CD4-positive, alpha-beta T cell (primary cell): ENCODE results near the gene SP1. TPM values are rescaled to one million over a fixed set of nuclear protein-coding genes. Genes with fewer than 3 reads are reported as not detected.

Experiments
- ATAC-seq: fragments of 200-7000 bp; cut with Tn5 transposase; one replicate; pipeline ENCODE4 v1.10.0; 2022; ENCODE audit warnings: mild to moderate bottlenecking; ENCODE audit not compliant: poor library complexity
- CTCF ChIA-PET: fragments of 350-600 bp; sonication (Branson Sonifier 250); formaldehyde crosslinking; loops from one replicate; lab custom pipeline; 2021; ENCODE audit warnings: antibody characterized with exemption, inconsistent platforms; lab: Charles Lee
- POLR2A ChIA-PET: fragments of 350-600 bp; sonication (Branson Sonifier 250); formaldehyde crosslinking; loops from one replicate; lab custom pipeline; 2021; ENCODE audit warnings: antibody characterized with exemption, inconsistent platforms; lab: Charles Lee
- DNase-seq, 14 experiments: peaks; one replicate each; pipeline ENCODE4 v3.0.0-alpha.2; 2013 to 2020; ENCODE audit warnings: mixed read lengths in 2 of 14
- H3K27ac ChIP-seq, 2 donors: one replicate each; pipeline versions ENCODE4 v1.5.1 to v1.7.0; 2013; ENCODE audit warnings: low read length in 2 of 2, low read depth in 1 of 2, mild to moderate bottlenecking in 1 of 2
- H3K27me3 ChIP-seq, 2 experiments: 1 replicate in 1 of 2; 2 replicates in 1 of 2; pipeline versions ENCODE4 v1.6.1 to v1.7.0; 2013; ENCODE audit warnings: low read length in 2 of 2, control low read depth in 1 of 2, mild to moderate bottlenecking in 1 of 2, moderate library complexity in 1 of 2; ENCODE audit not compliant: insufficient read depth in 2 of 2, control insufficient read depth in 1 of 2
- H3K36me3 ChIP-seq: one replicate; pipeline ENCODE4 v1.6.1; 2013; ENCODE audit warnings: low read length, control low read depth; ENCODE audit not compliant: insufficient read depth
- H3K4me1 ChIP-seq: one replicate; pipeline ENCODE4 v1.6.1; 2013; ENCODE audit warnings: low read length, control low read depth; ENCODE audit not compliant: insufficient read depth
- H3K4me3 ChIP-seq: one replicate; pipeline ENCODE4 v1.5.1; 2013; ENCODE audit warnings: mild to moderate bottlenecking, low read length, moderate library complexity
- H3K9me3 ChIP-seq, 2 experiments: 1 replicate in 1 of 2; 2 replicates in 1 of 2; pipeline versions ENCODE4 v1.6.1 to v1.7.0; 2013; ENCODE audit warnings: low read length in 2 of 2, mild to moderate bottlenecking in 2 of 2, control low read depth in 1 of 2, moderate library complexity in 1 of 2; ENCODE audit not compliant: control insufficient read depth in 1 of 2, insufficient read depth in 1 of 2
- H3K27ac Mint-ChIP-seq: one replicate; pipeline ENCODE4 v1.8.0; 2020; ENCODE audit warnings: mixed read lengths
- H3K27me3 Mint-ChIP-seq: one replicate; pipeline ENCODE4 v1.8.0; 2021; ENCODE audit warnings: mixed read lengths
- H3K36me3 Mint-ChIP-seq: one replicate; pipeline ENCODE4 v1.8.0; 2021; ENCODE audit warnings: low read depth, mixed read lengths
- H3K4me1 Mint-ChIP-seq: one replicate; pipeline ENCODE4 v1.8.0; 2021; ENCODE audit warnings: low read depth, mixed read lengths
- H3K4me3 Mint-ChIP-seq: one replicate; pipeline ENCODE4 v1.8.0; 2020; ENCODE audit warnings: mild to moderate bottlenecking, mixed read lengths
- H3K9me3 Mint-ChIP-seq: one replicate; pipeline ENCODE4 v1.8.0; 2020; ENCODE audit warnings: mixed read lengths
- CTCF ChIP-seq: fragments of 200-600 bp; IDR thresholded peaks from one replicate; pipeline ENCODE4 v1.8.0; 2022; ENCODE audit warnings: antibody characterized with exemption, mild to moderate bottlenecking
- intact Hi-C, 2 experiments: fragments of 100-400 bp; cut with DNase I in 1 of 2; cut with micrococcal nuclease in 1 of 2; formaldehyde crosslinking; loops; one replicate each; pipeline versions ENCODE4 v1.15.1 to v1.9.0; 2023 to 2025; cut with DNase I, micrococcal nuclease
- total RNA-seq, 174 experiments: library from RNA in 2 of 174; stranded (reverse) in 2 of 174; gene quantifications; one replicate each; pipeline ENCODE4 v1.2.3 and lab custom pipeline; 2021 to 2026

Gene SP1
- total RNA-seq, 2 experiments from 2014 or later: 42.3 to 43.3 TPM

GRCh38 chr12:53352331-53353256 lies 27.4 kb upstream of the SP1 start:
- H3K27me3 Mint-ChIP-seq: no peaks in the 10 kb centered on the region
- CTCF ChIA-PET: interaction anchor here (0.6 to 4.3 kb wide), 23 partner anchors 9 to 158 kb away, joined by 3 to 44 read pairs (median 4); partner anchors contain the start of genes AAAS, NPFF, PFDN5 and SP1
- H3K4me1 Mint-ChIP-seq: peaks cover 7% of the 10 kb centered on the region

GRCh38 chr12:53353257-53353655 lies 26.7 kb upstream of the SP1 start:
- H3K4me3 ChIP-seq: no peak overlapping the region
- H3K27me3 ChIP-seq: no peaks in the 10 kb centered on the region
- peaks cover 7% of the 10 kb centered on the region for H3K4me1 Mint-ChIP-seq
- H3K36me3 Mint-ChIP-seq: no peaks in the 10 kb centered on the region
- no peak for TF ChIP-seq CTCF
- intact Hi-C loops: loop anchor here in 1 of 2 experiments (1.0 to 2.0 kb wide), 2 partner anchors 30 to 155 kb away; no protein-coding TSS in a partner anchor
- no peaks in the 10 kb centered on the region for H3K36me3 ChIP-seq
- H3K9me3 ChIP-seq: no peaks in the 10 kb centered on the region
- ChIA-PET POLR2A (interaction anchor here (0.6 to 2.8 kb wide), 5 partner anchors 19 to 68 kb away, joined by 3 to 17 read pairs (median 5); partner anchors contain the start of gene SP1), CTCF (interaction anchor here (1.1 to 4.3 kb wide), 8 partner anchors 24 to 68 kb away, joined by 3 to 44 read pairs (median 9); partner anchors contain the start of gene SP1)
- no peaks in the 10 kb centered on the region for H3K9me3 Mint-ChIP-seq
- no peak overlapping the region for H3K4me3 Mint-ChIP-seq
- peaks cover 8% of the 10 kb centered on the region for H3K4me1 ChIP-seq
- H3K27ac ChIP-seq: no peak overlapping the region
- no peak for DNase-seq
- H3K27ac Mint-ChIP-seq: no peak overlapping the region
- H3K27me3 Mint-ChIP-seq: no peaks in the 10 kb centered on the region
- no peak for ATAC-seq

More at GRCh38 chr12:53352331-53353256, 27.4 kb upstream of the SP1 start:
- Histone ChIP-seq H3K36me3 (no peaks in the 10 kb centered on the region), H3K27me3 (no peaks in the 10 kb centered on the region), H3K9me3 (no peaks in the 10 kb centered on the region), H3K4me3 (no peak overlapping the region), H3K4me1 (peaks cover 8% of the 10 kb centered on the region), H3K27ac (no peak overlapping the region)
- Mint-ChIP-seq H3K36me3 (no peaks in the 10 kb centered on the region), H3K27ac (no peak overlapping the region), H3K4me3 (no peak overlapping the region), H3K9me3 (no peaks in the 10 kb centered on the region)
- POLR2A ChIA-PET: interaction anchor here (0.6 to 2.8 kb wide), 10 partner anchors 27 to 156 kb away, joined by 3 to 17 read pairs (median 6); partner anchors contain the start of genes AAAS, SP1 and TARBP2
- peak; percentile 82 for TF ChIP-seq CTCF
- peak; percentile 100 for ATAC-seq
- peak; percentile 73 to 94 (median 82) for DNase-seq
- intact Hi-C loops: loop anchor here (1.0 to 2.0 kb wide), 4 partner anchors 30 to 156 kb away; no protein-coding TSS in a partner anchor

DNA sequence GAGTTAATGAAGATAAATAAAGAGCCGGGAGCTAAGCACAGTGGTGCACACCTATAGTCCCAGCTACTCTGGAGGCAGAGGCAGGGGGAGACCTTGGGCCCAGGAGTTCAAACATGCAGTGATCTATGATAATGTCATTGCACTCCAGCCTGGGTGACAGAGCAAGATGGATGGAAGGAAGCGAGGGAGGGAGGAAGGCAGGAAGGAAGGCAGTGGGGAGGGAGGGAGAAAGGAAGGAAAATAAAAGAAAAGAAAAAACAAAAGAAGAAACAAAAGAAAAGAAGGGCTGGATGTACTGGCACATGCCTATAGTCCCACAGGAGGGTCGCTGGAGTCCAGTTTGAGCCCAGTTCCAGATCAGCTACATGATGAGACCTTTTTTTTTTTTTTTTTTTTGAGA lies 24.9 kb upstream of the SP1 start:
- no peaks in the 10 kb centered on the region for H3K9me3 ChIP-seq
- no peak overlapping the region for H3K4me3 Mint-ChIP-seq
- no peaks in the 10 kb centered on the region for H3K9me3 Mint-ChIP-seq
- H3K27ac ChIP-seq: no peak overlapping the region
- H3K27me3 ChIP-seq: no peaks in the 10 kb centered on the region
- H3K27me3 Mint-ChIP-seq: no peaks in the 10 kb centered on the region
- ATAC-seq (no peak), DNase-seq (no peak)
- TF ChIP-seq CTCF: no peak
- ChIA-PET POLR2A (interaction anchor here (1.1 kb wide), 1 partner anchor 55 kb away, joined by 4 read pairs; no protein-coding TSS in a partner anchor), CTCF (interaction anchor here (0.7 to 4.3 kb wide), 3 partner anchors 66 to 153 kb away, joined by 3 to 44 read pairs (median 8); no protein-coding TSS in a partner anchor)
- no peak overlapping the region for H3K4me3 ChIP-seq
- H3K27ac Mint-ChIP-seq: no peak overlapping the region
- H3K4me1 ChIP-seq: peaks cover 8% of the 10 kb centered on the region
- H3K4me1 Mint-ChIP-seq: peaks cover 7% of the 10 kb centered on the region
- no peaks in the 10 kb centered on the region for H3K36me3 ChIP-seq
- H3K36me3 Mint-ChIP-seq: no peaks in the 10 kb centered on the region
- intact Hi-C loops: no loop called here
